HG02981 (cell line): ENCODE data around the gene OR6B2.

Experiments used
- ATAC-seq: cut with Tn5 transposase; IDR thresholded peaks from one replicate; pipeline ENCODE4 v1.9.1; 2021; ENCODE audit warnings: mild to moderate bottlenecking, moderate library complexity; ENCODE audit not compliant: unreplicated experiment

Gene OR6B2

GRCh38 chr2:239983004-239983778, 47.0 kb downstream of the OR6B2 start:
- no peak for ATAC-seq
